ENCODE data around the gene DPP10.

- TF ChIP-seq EZH2 (IDR thresholded peaks at IDR 0.05; ENCODE audit: low read length, unreplicated experiment) (no peak), EZH2phosphoT487 (IDR thresholded peaks at IDR 0.05; ENCODE audit: borderline replicate concordance, low read length) (no peak)
- TF ChIP-seq, protein P1, sequence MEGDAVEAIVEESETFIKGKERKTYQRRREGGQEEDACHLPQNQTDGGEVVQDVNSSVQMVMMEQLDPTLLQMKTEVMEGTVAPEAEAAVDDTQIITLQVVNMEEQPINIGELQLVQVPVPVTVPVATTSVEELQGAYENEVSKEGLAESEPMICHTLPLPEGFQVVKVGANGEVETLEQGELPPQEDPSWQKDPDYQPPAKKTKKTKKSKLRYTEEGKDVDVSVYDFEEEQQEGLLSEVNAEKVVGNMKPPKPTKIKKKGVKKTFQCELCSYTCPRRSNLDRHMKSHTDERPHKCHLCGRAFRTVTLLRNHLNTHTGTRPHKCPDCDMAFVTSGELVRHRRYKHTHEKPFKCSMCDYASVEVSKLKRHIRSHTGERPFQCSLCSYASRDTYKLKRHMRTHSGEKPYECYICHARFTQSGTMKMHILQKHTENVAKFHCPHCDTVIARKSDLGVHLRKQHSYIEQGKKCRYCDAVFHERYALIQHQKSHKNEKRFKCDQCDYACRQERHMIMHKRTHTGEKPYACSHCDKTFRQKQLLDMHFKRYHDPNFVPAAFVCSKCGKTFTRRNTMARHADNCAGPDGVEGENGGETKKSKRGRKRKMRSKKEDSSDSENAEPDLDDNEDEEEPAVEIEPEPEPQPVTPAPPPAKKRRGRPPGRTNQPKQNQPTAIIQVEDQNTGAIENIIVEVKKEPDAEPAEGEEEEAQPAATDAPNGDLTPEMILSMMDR (conservative IDR thresholded peaks at IDR 0.05; ENCODE audit: low read depth, low read length) = no peak
Measured at GRCh38 chr2:115887209-115887776, 1444.9 kb downstream of the DPP10 start.

Measured in PC-3 (cell line).